ENCODE measurements around the gene ZNF148. TPM values are rescaled to one million over a fixed set of nuclear protein-coding genes. Genes with fewer than 3 reads are reported as not detected.

The ZNF148 gene
- total RNA-seq, 2 donors from 2014 or later: 35.4 to 50.1 TPM

DNA sequence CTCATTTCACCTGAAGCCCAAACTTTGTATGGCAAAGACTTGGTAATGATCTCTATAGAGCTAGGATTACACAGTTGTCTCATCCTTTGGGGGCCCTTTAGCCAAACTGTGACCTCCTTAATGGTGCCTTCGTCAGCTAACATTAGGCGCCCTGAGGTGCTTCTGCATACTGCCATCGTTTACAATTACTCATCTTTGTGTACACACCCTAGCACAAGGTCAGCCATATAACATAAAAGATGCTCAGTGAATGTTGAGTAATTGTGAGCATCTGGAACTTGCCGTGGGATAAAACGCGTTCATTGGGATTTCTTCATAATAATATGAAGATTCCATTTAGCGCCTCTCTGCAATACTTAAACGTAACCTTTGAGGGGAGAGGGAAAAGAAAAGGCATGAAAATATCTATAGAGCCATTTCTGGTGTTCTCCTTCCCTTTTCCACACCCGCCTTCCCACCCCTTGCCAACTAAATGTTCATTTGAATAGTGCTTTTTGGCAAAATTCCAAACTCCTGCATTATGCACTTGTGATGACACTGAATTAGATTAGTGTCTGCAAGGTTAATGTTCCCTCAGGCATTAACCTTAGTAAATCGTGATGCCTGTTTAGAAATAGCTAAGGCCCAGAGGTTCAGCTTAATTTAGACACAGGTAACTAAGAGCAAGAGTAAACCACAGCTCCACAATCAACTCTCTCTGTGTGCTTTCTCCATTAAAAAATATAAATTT, 990 bp upstream of the ZNF148 start:
- Histone ChIP-seq H3K4me3 (peak overlapping the region; percentile 57), H3K36me3 (no peaks in the 10 kb centered on the region), H3K4me1 (no peaks in the 10 kb centered on the region), H3K27me3 (no peaks in the 10 kb centered on the region), H3K27ac (peak overlapping the region; percentile 69), H3K9me3 (no peaks in the 10 kb centered on the region), H3K9ac (ENCODE audit: low read depth in 2 of 2, low read length in 2 of 2) (peak overlapping the region; percentile 76 to 94)
- no peak for TF ChIP-seq CTCF (IDR thresholded peaks at IDR 0.05)
- intact Hi-C loops (cut with DNase I): no loop called here
- peak; percentile 20 for DNase-seq

DNA sequence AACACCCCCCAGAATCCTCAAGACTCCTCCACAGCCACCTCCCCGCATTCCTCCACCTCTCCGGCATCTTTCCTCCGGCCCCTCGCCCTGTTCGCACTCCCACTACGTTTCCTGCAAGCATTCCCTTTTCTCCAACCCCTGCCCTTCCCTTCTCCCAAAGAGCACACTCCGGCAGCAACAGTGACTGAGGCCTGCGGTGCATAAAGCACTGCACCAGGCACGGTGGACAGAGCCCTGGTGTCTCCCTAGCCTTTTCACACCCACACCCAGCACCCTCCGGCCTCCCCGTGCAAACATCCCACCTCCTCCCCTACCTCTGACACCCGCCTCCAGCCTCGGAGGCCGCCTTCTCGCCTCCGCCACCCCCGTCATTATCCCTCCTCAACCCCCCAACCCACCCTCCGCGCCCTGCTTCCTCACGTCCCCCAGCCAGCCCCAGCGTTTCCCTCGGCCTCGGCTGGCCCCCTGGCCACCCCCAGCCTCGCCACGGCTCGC, 577 bp downstream of the ZNF148 start:
- TF ChIP-seq CTCF (IDR thresholded peaks at IDR 0.05): no peak
- Histone ChIP-seq H3K27me3 (no peaks in the 10 kb centered on the region), H3K4me3 (peak overlapping the region; percentile 57), H3K4me1 (no peaks in the 10 kb centered on the region), H3K9ac (ENCODE audit: low read depth in 2 of 2, low read length in 2 of 2) (peak overlapping the region; percentile 82 to 94), H3K9me3 (no peaks in the 10 kb centered on the region), H3K27ac (peak overlapping the region; percentile 69), H3K36me3 (no peaks in the 10 kb centered on the region)
- intact Hi-C loops (cut with DNase I): no loop called here
- peak; percentile 51 for DNase-seq

DNA sequence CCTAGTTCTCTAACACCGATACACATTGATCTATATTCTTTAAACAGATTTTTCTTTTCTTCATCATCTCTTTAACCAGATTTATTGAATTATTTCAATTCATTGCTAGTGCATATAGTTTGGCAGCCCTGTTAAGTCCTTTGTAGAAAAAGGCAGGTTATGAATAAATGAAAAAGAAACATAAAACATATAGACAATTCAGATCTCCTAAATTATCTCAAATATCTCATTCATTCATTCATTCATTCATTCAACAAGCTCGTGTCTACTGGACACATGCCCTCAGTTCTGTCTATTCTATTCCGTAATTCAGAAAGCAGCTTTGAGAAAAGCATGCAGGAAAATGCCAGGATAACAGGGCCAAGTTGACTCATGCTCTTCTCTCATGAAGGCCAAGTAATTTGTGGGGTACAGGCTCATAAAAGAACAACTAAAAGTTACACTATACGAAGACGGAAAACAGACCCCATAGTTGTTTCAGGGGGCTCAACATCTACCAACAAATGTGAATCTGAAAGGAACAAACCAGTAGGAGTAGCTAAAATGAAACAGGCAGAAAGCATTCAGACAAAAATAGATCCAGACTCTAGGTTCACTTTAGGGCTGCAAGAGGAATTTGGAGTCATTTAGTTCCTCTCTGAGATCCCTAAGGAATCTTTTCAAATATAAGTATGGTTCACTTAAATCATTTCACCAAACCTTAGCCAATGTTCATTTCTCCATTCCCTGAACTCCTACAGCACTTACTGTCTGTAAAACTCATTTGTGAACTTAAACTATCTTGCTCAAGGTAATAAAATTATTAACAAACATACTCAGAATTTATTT, 7.5 kb downstream of the ZNF148 start:
- Histone ChIP-seq H3K9ac (ENCODE audit: low read depth in 2 of 2, low read length in 2 of 2) (no peak overlapping the region), H3K9me3 (no peaks in the 10 kb centered on the region), H3K27me3 (no peaks in the 10 kb centered on the region), H3K27ac (no peak overlapping the region), H3K4me1 (peaks cover 4% of the 10 kb centered on the region), H3K4me3 (no peak overlapping the region), H3K36me3 (no peaks in the 10 kb centered on the region)
- no peak for DNase-seq
- intact Hi-C loops (cut with DNase I): no loop called here
- TF ChIP-seq CTCF (IDR thresholded peaks at IDR 0.05): no peak

DNA sequence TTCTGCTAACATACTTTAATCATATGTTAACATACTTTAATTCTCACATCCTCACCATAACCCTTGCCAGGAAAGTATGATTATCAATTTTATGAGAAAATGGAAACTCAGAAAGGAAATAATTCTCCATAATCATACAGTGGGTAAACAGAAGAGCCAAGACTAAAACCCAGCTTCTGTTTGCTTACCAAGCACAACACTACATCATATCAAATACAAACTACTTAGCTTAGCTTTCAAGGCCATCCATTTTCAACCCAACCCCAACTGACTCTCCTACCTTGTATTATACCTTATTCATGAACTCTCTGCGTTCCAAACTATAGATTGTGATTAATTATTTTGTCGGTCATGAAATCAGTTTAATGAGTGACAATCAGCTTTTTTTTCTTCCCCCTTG, 9.0 kb downstream of the ZNF148 start:
- DNase-seq: no peak
- Histone ChIP-seq H3K4me1 (peaks cover 4% of the 10 kb centered on the region), H3K36me3 (no peaks in the 10 kb centered on the region), H3K9me3 (no peaks in the 10 kb centered on the region), H3K27ac (no peak overlapping the region), H3K4me3 (no peak overlapping the region), H3K9ac (ENCODE audit: low read depth in 2 of 2, low read length in 2 of 2) (no peak overlapping the region), H3K27me3 (no peaks in the 10 kb centered on the region)
- intact Hi-C loops (cut with DNase I): no loop called here
- TF ChIP-seq CTCF (IDR thresholded peaks at IDR 0.05): no peak

- intact Hi-C loops (cut with DNase I): no loop called here
- H3K36me3 ChIP-seq: no peaks in the 10 kb centered on the region
- no peak overlapping the region for H3K27ac ChIP-seq
- no peaks in the 10 kb centered on the region for H3K27me3 ChIP-seq
- H3K4me3 ChIP-seq: no peak overlapping the region
- H3K9me3 ChIP-seq: no peaks in the 10 kb centered on the region
- H3K4me1 ChIP-seq: no peaks in the 10 kb centered on the region
- H3K9ac ChIP-seq (ENCODE audit: low read depth in 2 of 2, low read length in 2 of 2): no peak overlapping the region
- TF ChIP-seq CTCF (IDR thresholded peaks at IDR 0.05): no peak
- no peak for DNase-seq
These were observed 15.4 kb downstream of the ZNF148 start for GRCh38 chr3:125359700-125360099.
